Smooth muscle cell (in vitro differentiated cells): ENCODE measurements around the gene MRPL34. TPM values are rescaled to one million over a fixed set of nuclear protein-coding genes. Genes with fewer than 3 reads are reported as not detected.

Experiments used
- DNase-seq: peaks from one replicate; lab custom pipeline; 2025; ENCODE audit not compliant: unreplicated experiment; lab: John Stamatoyannopoulos, UW
- H2AFZ ChIP-seq: fragments of 200-600 bp; sonication (generic); 2 replicates; pipeline ENCODE4 v1.6.0; 2016; ENCODE audit warnings: antibody characterized with exemption, low read depth, mild to moderate bottlenecking
- H3F3A ChIP-seq: fragments of 200-600 bp; sonication (generic); 2 replicates; pipeline ENCODE4 v1.6.0; 2017; ENCODE audit warnings: antibody characterized with exemption, low read depth
- H3K27ac ChIP-seq: fragments of 200-600 bp; sonication (generic); 2 replicates; pipeline ENCODE4 v1.5.1; 2016; ENCODE audit warnings: low read depth, mild to moderate bottlenecking
- H3K27me3 ChIP-seq: fragments of 200-600 bp; sonication (generic); 2 replicates; pipeline ENCODE4 v1.6.1; 2016; ENCODE audit warnings: low read depth, mild to moderate bottlenecking
- H3K36me3 ChIP-seq: fragments of 200-600 bp; sonication (generic); 2 replicates; pipeline ENCODE4 v1.5.1; 2016; ENCODE audit warnings: low read depth
- H3K4me1 ChIP-seq: fragments of 200-600 bp; sonication (generic); 2 replicates; pipeline ENCODE4 v1.5.1; 2016; ENCODE audit warnings: low read depth
- H3K4me2 ChIP-seq: fragments of 200-600 bp; sonication (generic); 2 replicates; pipeline ENCODE4 v1.6.0; 2016; ENCODE audit warnings: mild to moderate bottlenecking
- H3K4me3 ChIP-seq: fragments of 200-600 bp; sonication (generic); 2 replicates; pipeline ENCODE4 v1.5.1; 2016; ENCODE audit warnings: mild to moderate bottlenecking
- H3K79me2 ChIP-seq: fragments of 200-600 bp; sonication (generic); 2 replicates; pipeline ENCODE4 v1.6.0; 2016; ENCODE audit warnings: low read depth, mild to moderate bottlenecking
- H3K9ac ChIP-seq: fragments of 200-600 bp; sonication (generic); 2 replicates; pipeline ENCODE4 v1.6.0; 2016; ENCODE audit warnings: low read depth
- H3K9me3 ChIP-seq: fragments of 200-600 bp; sonication (generic); replicated peaks from 2 replicates; pipeline ENCODE4 v1.5.1; 2016; ENCODE audit warnings: low read depth
- H4K20me1 ChIP-seq: fragments of 200-600 bp; sonication (generic); 2 replicates; pipeline ENCODE4 v1.6.0; 2016; ENCODE audit warnings: low read depth
- CTCF ChIP-seq: fragments of 200-600 bp; sonication (generic); IDR thresholded peaks from 2 replicates; pipeline ENCODE4 v1.5.1; 2017; ENCODE audit warnings: borderline replicate concordance, mild to moderate bottlenecking, antibody characterized with exemption; ENCODE audit not compliant: insufficient read depth, poor library complexity, severe bottlenecking
- WGBS: methylation state at CpG from one replicate; pipeline ENCODE4 v1.1.7; 2016; ENCODE audit warnings: low lambda C conversion rate; 5-methylcytosine and 5-hydroxymethylcytosine counted together
- polyA plus RNA-seq: library from polyadenylated mRNA; unstranded; fragments of >200 nt; fragmentation: Nextera tagmentation; extraction: Ambion mirVana; gene quantifications from 2 replicates; pipeline ENCODE4 v1.2.1, GENCODE V29; 2016
- total RNA-seq: library from RNA; depleted of rRNA; stranded (reverse); fragments of >200 nt; gene quantifications from 2 replicates; pipeline ENCODE4 v1.2.3, GENCODE V29; 2014

Gene MRPL34
- total and polyA plus RNA-seq, 2 experiments from 2014 or later, result 67.2 to 78.6 TPM

GRCh38 chr19:17263712-17264640 lies 41.7 kb upstream of the MRPL34 start:
- DNase-seq, result no peak
- Histone ChIP-seq H3F3A (no peaks in the 10 kb centered on the region), H3K4me2 (no peak overlapping the region), H3K9me3 (no peaks in the 10 kb centered on the region), H3K4me1 (peaks cover 4% of the 10 kb centered on the region), H3K27me3 (no peaks in the 10 kb centered on the region), H2AFZ (no peak overlapping the region), H3K79me2 (peaks cover 6% of the 10 kb centered on the region), H3K27ac (no peak overlapping the region), H3K36me3 (no peaks in the 10 kb centered on the region), H3K4me3 (no peak overlapping the region), H4K20me1 (no peaks in the 10 kb centered on the region), H3K9ac (no peak overlapping the region)
- no peak for TF ChIP-seq CTCF
- 97% methylated on average over 23 of the region's 23 CpGs for WGBS

GRCh38 chr19:17264641-17264979 lies 41.1 kb upstream of the MRPL34 start, which contains the start of gene USHBP1:
USHBP1 (minus strand) TSS chr19:17264745; CDS start chr19:17264299, 446 bp downstream.
- no peak for DNase-seq
- Histone ChIP-seq H3K4me1 (peaks cover 4% of the 10 kb centered on the region), H3K9ac (no peak within 1 kb of the TSS), H3K36me3 (no peaks in the 10 kb centered on the region), H3K27ac (no peak within 1 kb of the TSS), H2AFZ (no peak within 1 kb of the TSS), H3K4me3 (no peak within 1 kb of the TSS), H3F3A (no peaks in the 10 kb centered on the region), H3K9me3 (no peaks in the 10 kb centered on the region), H3K79me2 (peaks cover 6% of the 10 kb centered on the region), H3K27me3 (no peaks in the 10 kb centered on the region), H4K20me1 (no peaks in the 10 kb centered on the region), H3K4me2 (no peak within 1 kb of the TSS)
- WGBS, result 63% methylated on average over 5 of the region's 5 CpGs
- no peak for TF ChIP-seq CTCF

- Histone ChIP-seq H3K36me3 (no peaks in the 10 kb centered on the region), H3K27ac (peak overlapping the region; percentile 51), H3K9me3 (no peaks in the 10 kb centered on the region), H3K4me3 (no peak overlapping the region), H3K4me2 (no peak overlapping the region), H3K79me2 (peaks cover 6% of the 10 kb centered on the region), H2AFZ (no peak overlapping the region), H3K4me1 (peaks cover 4% of the 10 kb centered on the region), H3F3A (no peaks in the 10 kb centered on the region), H3K9ac (no peak overlapping the region), H4K20me1 (no peaks in the 10 kb centered on the region), H3K27me3 (no peaks in the 10 kb centered on the region)
- TF ChIP-seq CTCF, result no peak
- DNase-seq, result no peak
- 82% methylated on average over 7 of the region's 7 CpGs for WGBS
Observed at GRCh38 chr19:17266026-17266425, 39.6 kb upstream of the MRPL34 start.
